Measurements from ENCODE around the gene ZNF420.

The ZNF420 gene

GRCh38 chr19:37148214-37148613, 70.0 kb downstream of the ZNF420 start:
- DNase-seq (ENCODE audit: low spot score) = no peak

GRCh38 chr19:37160153-37160552, 81.9 kb downstream of the ZNF420 start:
- no peak for DNase-seq (ENCODE audit: low spot score)

- no peak for DNase-seq (ENCODE audit: low spot score)
These were observed 87.4 kb downstream of the ZNF420 start for GRCh38 chr19:37165635-37166034.

- DNase-seq (ENCODE audit: low spot score) = peak; percentile 49
These were observed 94.4 kb downstream of the ZNF420 start, which contains the start of gene ZNF585A for GRCh38 chr19:37172368-37173366. ZNF585A (minus strand) TSS chr19:37172695; CDS start chr19:37169910, 2,785 bp downstream.

Measured in HuH-7.5 (cell line).